Measurements from ENCODE around the gene EEF2KMT. TPM values are rescaled to one million over a fixed set of nuclear protein-coding genes. Genes with fewer than 3 reads are reported as not detected.

Gene EEF2KMT
- total RNA-seq, 2 experiments from 2014 or later = 7.7 to 8.4 TPM

- H3K27me3 Mint-ChIP-seq = no peaks in the 10 kb centered on the region
- ChIA-PET CTCF (interaction anchor here (1.2 to 1.9 kb wide), 4 partner anchors 13 to 21 kb away, joined by 4 to 14 read pairs (median 6); no protein-coding TSS in a partner anchor), POLR2A (interaction anchor here (1.0 to 3.0 kb wide), 6 partner anchors 11 to 38 kb away, joined by 3 to 23 read pairs (median 5); partner anchors contain the start of gene NAGPA)
- peak; percentile 89 for DNase-seq
- no peaks in the 10 kb centered on the region for H3K9me3 Mint-ChIP-seq
- H3K27ac Mint-ChIP-seq = peak within 1 kb of the TSS; percentile 94
- peaks cover 34% of the 10 kb centered on the region for H3K4me1 Mint-ChIP-seq
- peaks cover 13% of the 10 kb centered on the region for H3K36me3 Mint-ChIP-seq (ENCODE audit: low read depth)
- H3K4me3 Mint-ChIP-seq = peak within 1 kb of the TSS; percentile 91
Measured at GRCh38 chr16:5071681-5072333, 25.8 kb downstream of the EEF2KMT start, which contains the start of gene ALG1. Gene ALG1, plus strand, starts transcription at chr16:5071843. Its CDS starts 7 bp downstream, at chr16:5071850.

GRCh38 chr16:5071341-5071680 is 26.3 kb downstream of the EEF2KMT start:
- peaks cover 34% of the 10 kb centered on the region for H3K4me1 Mint-ChIP-seq
- peak overlapping the region; percentile 94 for H3K27ac Mint-ChIP-seq
- CTCF ChIA-PET = interaction anchor here (1.2 to 1.9 kb wide), 4 partner anchors 13 to 21 kb away, joined by 4 to 14 read pairs (median 6); no protein-coding TSS in a partner anchor
- H3K36me3 Mint-ChIP-seq (ENCODE audit: low read depth) = peaks cover 12% of the 10 kb centered on the region
- POLR2A ChIA-PET = interaction anchor here (1.0 to 3.0 kb wide), 5 partner anchors 10 to 38 kb away, joined by 3 to 23 read pairs (median 6); partner anchors contain the start of gene NAGPA
- DNase-seq = no peak
- peak overlapping the region; percentile 91 for H3K4me3 Mint-ChIP-seq
- H3K27me3 Mint-ChIP-seq = no peaks in the 10 kb centered on the region
- no peaks in the 10 kb centered on the region for H3K9me3 Mint-ChIP-seq

GRCh38 chr16:5070431-5071186 is 27.0 kb downstream of the EEF2KMT start:
- Mint-ChIP-seq H3K4me1 (peaks cover 34% of the 10 kb centered on the region), H3K9me3 (no peaks in the 10 kb centered on the region), H3K4me3 (no peak overlapping the region), H3K27me3 (no peaks in the 10 kb centered on the region), H3K27ac (peak overlapping the region; percentile 94), H3K36me3 (ENCODE audit: low read depth) (peaks cover 6% of the 10 kb centered on the region)
- no peak for DNase-seq
- ChIA-PET CTCF (interaction anchor here (1.8 to 1.9 kb wide), 3 partner anchors 13 to 22 kb away, joined by 5 to 14 read pairs (median 7); no protein-coding TSS in a partner anchor), POLR2A (interaction anchor here (1.0 to 3.0 kb wide), 5 partner anchors 10 to 37 kb away, joined by 3 to 23 read pairs (median 6); partner anchors contain the start of gene NAGPA)

GRCh38 chr16:5069854-5070253 is 27.7 kb downstream of the EEF2KMT start:
- Mint-ChIP-seq H3K27me3 (no peaks in the 10 kb centered on the region), H3K4me1 (peaks cover 30% of the 10 kb centered on the region), H3K9me3 (no peaks in the 10 kb centered on the region), H3K4me3 (no peak overlapping the region), H3K27ac (no peak overlapping the region), H3K36me3 (ENCODE audit: low read depth) (peaks cover 3% of the 10 kb centered on the region)
- ChIA-PET POLR2A (interaction anchor here (1.6 to 3.0 kb wide), 2 partner anchors 13 to 36 kb away, joined by 3 to 23 read pairs; partner anchors contain the start of gene NAGPA), CTCF (interaction anchor here (0.6 kb wide), 1 partner anchor 9 kb away, joined by 4 read pairs; no protein-coding TSS in a partner anchor)
- DNase-seq = no peak

GRCh38 chr16:5069048-5069447 is 28.5 kb downstream of the EEF2KMT start:
- ChIA-PET CTCF (no interaction called here), POLR2A (no interaction called here)
- no peak overlapping the region for H3K27ac Mint-ChIP-seq
- no peak overlapping the region for H3K4me3 Mint-ChIP-seq
- peaks cover 28% of the 10 kb centered on the region for H3K4me1 Mint-ChIP-seq
- H3K9me3 Mint-ChIP-seq = no peaks in the 10 kb centered on the region
- H3K27me3 Mint-ChIP-seq = no peaks in the 10 kb centered on the region
- DNase-seq = no peak
- H3K36me3 Mint-ChIP-seq (ENCODE audit: low read depth) = no peaks in the 10 kb centered on the region

- Mint-ChIP-seq H3K27ac (no peak overlapping the region), H3K4me1 (peaks cover 9% of the 10 kb centered on the region), H3K27me3 (no peaks in the 10 kb centered on the region), H3K36me3 (ENCODE audit: low read depth) (no peaks in the 10 kb centered on the region), H3K4me3 (no peak overlapping the region), H3K9me3 (no peaks in the 10 kb centered on the region)
- POLR2A ChIA-PET = no interaction called here
- no peak for DNase-seq
- CTCF ChIA-PET = no interaction called here
Measured at GRCh38 chr16:5066511-5066910, 31.1 kb downstream of the EEF2KMT start.

GRCh38 chr16:5065813-5066212 is 31.8 kb downstream of the EEF2KMT start, which contains the start of gene C16orf89:
Gene C16orf89, minus strand, starts transcription at chr16:5065956. Its CDS starts 48 bp downstream, at chr16:5065908.
- Mint-ChIP-seq H3K9me3 (no peaks in the 10 kb centered on the region), H3K27me3 (no peaks in the 10 kb centered on the region), H3K4me1 (peaks cover 2% of the 10 kb centered on the region), H3K4me3 (no peak within 1 kb of the TSS), H3K36me3 (ENCODE audit: low read depth) (no peaks in the 10 kb centered on the region), H3K27ac (no peak within 1 kb of the TSS)
- DNase-seq = no peak
- ChIA-PET CTCF (no interaction called here), POLR2A (no interaction called here)

GRCh38 chr16:5065326-5065725 is 32.3 kb downstream of the EEF2KMT start:
- no peak for DNase-seq
- Mint-ChIP-seq H3K27ac (no peak overlapping the region), H3K4me1 (peaks cover 2% of the 10 kb centered on the region), H3K9me3 (no peaks in the 10 kb centered on the region), H3K4me3 (no peak overlapping the region), H3K36me3 (ENCODE audit: low read depth) (no peaks in the 10 kb centered on the region), H3K27me3 (no peaks in the 10 kb centered on the region)
- POLR2A ChIA-PET = no interaction called here
- CTCF ChIA-PET = interaction anchor here (1.8 kb wide), 1 partner anchor 11 kb away, joined by 6 read pairs; no protein-coding TSS in a partner anchor

GRCh38 chr16:5064915-5065314 is 32.7 kb downstream of the EEF2KMT start:
- no peak for DNase-seq
- H3K4me3 Mint-ChIP-seq = no peak overlapping the region
- H3K36me3 Mint-ChIP-seq (ENCODE audit: low read depth) = no peaks in the 10 kb centered on the region
- no peaks in the 10 kb centered on the region for H3K9me3 Mint-ChIP-seq
- CTCF ChIA-PET = interaction anchor here (1.8 kb wide), 1 partner anchor 11 kb away, joined by 6 read pairs; no protein-coding TSS in a partner anchor
- H3K27ac Mint-ChIP-seq = no peak overlapping the region
- H3K27me3 Mint-ChIP-seq = no peaks in the 10 kb centered on the region
- peaks cover under 1% of the 10 kb centered on the region for H3K4me1 Mint-ChIP-seq
- POLR2A ChIA-PET = no interaction called here

GRCh38 chr16:5062790-5063765 is 34.5 kb downstream of the EEF2KMT start:
- H3K27me3 Mint-ChIP-seq = no peaks in the 10 kb centered on the region
- CTCF ChIA-PET = interaction anchor here (0.6 kb wide), 1 partner anchor 10 kb away, joined by 3 read pairs; no protein-coding TSS in a partner anchor
- no peak for DNase-seq
- POLR2A ChIA-PET = no interaction called here
- H3K4me1 Mint-ChIP-seq = no peaks in the 10 kb centered on the region
- H3K9me3 Mint-ChIP-seq = no peaks in the 10 kb centered on the region
- no peak overlapping the region for H3K27ac Mint-ChIP-seq
- H3K4me3 Mint-ChIP-seq = no peak overlapping the region
- no peaks in the 10 kb centered on the region for H3K36me3 Mint-ChIP-seq (ENCODE audit: low read depth)

- no peaks in the 10 kb centered on the region for H3K4me1 Mint-ChIP-seq
- no peak for DNase-seq
- H3K9me3 Mint-ChIP-seq = no peaks in the 10 kb centered on the region
- H3K36me3 Mint-ChIP-seq (ENCODE audit: low read depth) = no peaks in the 10 kb centered on the region
- POLR2A ChIA-PET = no interaction called here
- no peak overlapping the region for H3K27ac Mint-ChIP-seq
- no peak overlapping the region for H3K4me3 Mint-ChIP-seq
- H3K27me3 Mint-ChIP-seq = no peaks in the 10 kb centered on the region
- CTCF ChIA-PET = interaction anchor here (0.7 kb wide), 1 partner anchor 189 kb away, joined by 3 read pairs; no protein-coding TSS in a partner anchor
Measured at GRCh38 chr16:5062051-5062450, 35.5 kb downstream of the EEF2KMT start.

- Mint-ChIP-seq H3K27ac (no peak overlapping the region), H3K4me1 (no peaks in the 10 kb centered on the region), H3K9me3 (no peaks in the 10 kb centered on the region), H3K36me3 (ENCODE audit: low read depth) (no peaks in the 10 kb centered on the region), H3K27me3 (no peaks in the 10 kb centered on the region), H3K4me3 (no peak overlapping the region)
- POLR2A ChIA-PET = interaction anchor here (1.2 kb wide), 1 partner anchor 11 kb away, joined by 4 read pairs; the partner anchor contains the start of gene ALG1
- DNase-seq = no peak
- CTCF ChIA-PET = interaction anchor here (0.7 kb wide), 1 partner anchor 10 kb away, joined by 4 read pairs; no protein-coding TSS in a partner anchor
Measured at GRCh38 chr16:5060073-5060641, 37.4 kb downstream of the EEF2KMT start.

Measured in activated CD4-positive, alpha-beta memory T cell treated with anti-CD3 and anti-CD28 coated beads, Interleukin-2, amount 10 ng/mL, durations not matched to agents 7 days and 5 days (primary cell).